ENCODE data around the gene RAB11FIP5. TPM values are rescaled to one million over a fixed set of nuclear protein-coding genes. Genes with fewer than 3 reads are reported as not detected.
"Not testable (repeated sequence)": the region's sequence is repeated elsewhere in the genome, so short reads cannot be mapped to it uniquely, and the experiment has no call there.

Gene RAB11FIP5
- total RNA-seq, 1 donor from 2014 or later: 10.7 TPM

DNA sequence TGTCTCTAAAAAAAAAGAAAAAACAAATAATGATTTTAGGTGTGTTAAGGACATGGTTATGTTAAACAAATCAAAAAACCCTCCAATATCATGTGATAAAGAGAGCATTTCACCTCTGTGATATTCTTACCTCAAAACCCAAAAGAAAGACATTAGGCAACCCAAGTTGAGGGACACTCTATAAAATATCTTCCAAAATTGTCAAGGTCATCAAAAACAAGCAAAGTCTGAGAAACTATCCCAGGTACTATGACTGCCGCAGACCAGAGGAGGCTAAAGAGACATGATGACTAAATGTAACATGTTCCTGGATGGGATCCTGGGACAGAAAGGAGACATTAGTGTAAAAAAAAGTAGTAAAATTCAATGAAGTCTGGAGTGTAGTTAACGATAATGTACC is 45.7 kb downstream of the RAB11FIP5 start:
- H3K36me3 Mint-ChIP-seq (ENCODE audit: low read depth): no peaks in the 10 kb centered on the region
- intact Hi-C loops (cut with micrococcal nuclease): no loop called here
- H3K4me1 Mint-ChIP-seq (ENCODE audit: low read depth): peaks cover 36% of the 10 kb centered on the region
- no peak overlapping the region for H3K27ac Mint-ChIP-seq
- H3K27me3 Mint-ChIP-seq (ENCODE audit: low read depth): peaks cover 7% of the 10 kb centered on the region
- no peaks in the 10 kb centered on the region for H3K9me3 Mint-ChIP-seq
- H3K4me3 Mint-ChIP-seq (ENCODE audit: low read depth): no peak overlapping the region
- no peak for DNase-seq (ENCODE audit: low spot score)

DNA sequence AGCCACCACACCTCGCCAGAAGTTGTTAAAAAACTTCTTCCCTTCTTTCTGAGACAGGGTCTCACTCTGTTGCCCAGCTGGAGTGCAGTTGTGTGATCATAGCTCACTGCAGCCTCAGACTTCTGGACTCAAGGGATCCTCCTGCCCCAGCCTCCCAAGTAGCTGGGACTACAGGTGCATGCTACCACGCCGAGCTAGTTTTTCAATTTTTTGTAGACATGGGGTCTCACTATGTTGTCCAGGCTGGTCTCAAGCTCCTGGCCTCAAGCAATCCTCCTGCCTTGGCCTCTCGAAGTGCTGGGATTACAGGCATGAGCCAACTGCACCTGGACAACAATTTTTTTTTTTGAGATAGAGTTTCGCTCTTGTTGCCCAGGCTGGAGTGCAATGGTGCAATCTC is 47.7 kb downstream of the RAB11FIP5 start:
- peaks cover 34% of the 10 kb centered on the region for H3K4me1 Mint-ChIP-seq (ENCODE audit: low read depth)
- DNase-seq (ENCODE audit: low spot score); H3K36me3 Mint-ChIP-seq (ENCODE audit: low read depth); H3K27me3 Mint-ChIP-seq (ENCODE audit: low read depth); H3K9me3 Mint-ChIP-seq; intact Hi-C loops (cut with micrococcal nuclease); H3K4me3 Mint-ChIP-seq (ENCODE audit: low read depth); H3K27ac Mint-ChIP-seq: not testable (repeated sequence)

DNA sequence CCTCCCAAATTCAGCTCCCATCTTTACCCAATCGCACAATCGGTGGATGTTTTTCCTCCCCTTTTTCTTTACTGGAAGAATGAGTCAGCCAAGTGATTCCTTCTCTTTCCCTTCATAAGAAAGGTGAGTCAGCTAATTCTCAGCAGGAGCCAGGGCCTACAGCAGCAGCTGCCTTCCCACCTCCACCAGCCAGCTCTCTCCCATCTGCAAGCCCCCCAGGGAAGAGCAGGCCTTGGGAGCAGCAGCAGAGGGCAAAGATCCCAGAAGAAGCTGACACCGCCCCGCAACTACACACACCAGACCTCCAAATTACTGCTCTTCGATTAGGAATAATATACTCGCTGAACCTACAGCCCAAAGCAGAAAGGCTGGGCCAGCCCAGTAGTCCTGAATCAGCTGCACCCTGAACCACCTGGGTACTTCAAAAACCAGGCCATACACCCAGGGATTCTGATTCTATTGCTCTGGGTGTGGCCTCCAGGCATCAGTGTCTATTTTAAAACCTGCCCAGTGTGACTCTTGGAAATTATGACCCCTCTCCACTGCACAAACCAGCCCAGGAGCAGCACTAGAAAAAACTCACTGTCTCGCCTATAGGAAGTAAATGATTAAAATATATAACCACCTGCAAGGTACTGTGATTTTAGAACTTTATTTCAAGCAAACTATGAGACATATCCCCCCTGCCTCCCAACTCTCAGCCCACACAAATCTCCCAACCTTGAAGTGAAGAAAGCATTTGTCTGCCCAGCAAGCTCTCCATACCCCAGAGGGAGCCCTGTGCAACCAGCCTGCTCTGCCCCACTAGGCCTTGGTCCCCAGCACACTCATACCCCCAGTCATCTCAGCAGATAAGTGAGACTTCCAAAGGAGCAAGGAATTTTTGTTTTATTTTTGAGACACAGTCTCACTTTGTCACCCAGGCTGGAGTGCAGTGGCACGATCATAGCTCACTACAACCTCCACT is 48.6 kb downstream of the RAB11FIP5 start:
- intact Hi-C loops (cut with micrococcal nuclease): no loop called here
- Mint-ChIP-seq H3K27me3 (ENCODE audit: low read depth) (peaks cover 5% of the 10 kb centered on the region), H3K4me3 (ENCODE audit: low read depth) (no peak overlapping the region), H3K4me1 (ENCODE audit: low read depth) (peaks cover 25% of the 10 kb centered on the region), H3K36me3 (ENCODE audit: low read depth) (no peaks in the 10 kb centered on the region), H3K9me3 (no peaks in the 10 kb centered on the region), H3K27ac (no peak overlapping the region)
- DNase-seq (ENCODE audit: low spot score): no peak

DNA sequence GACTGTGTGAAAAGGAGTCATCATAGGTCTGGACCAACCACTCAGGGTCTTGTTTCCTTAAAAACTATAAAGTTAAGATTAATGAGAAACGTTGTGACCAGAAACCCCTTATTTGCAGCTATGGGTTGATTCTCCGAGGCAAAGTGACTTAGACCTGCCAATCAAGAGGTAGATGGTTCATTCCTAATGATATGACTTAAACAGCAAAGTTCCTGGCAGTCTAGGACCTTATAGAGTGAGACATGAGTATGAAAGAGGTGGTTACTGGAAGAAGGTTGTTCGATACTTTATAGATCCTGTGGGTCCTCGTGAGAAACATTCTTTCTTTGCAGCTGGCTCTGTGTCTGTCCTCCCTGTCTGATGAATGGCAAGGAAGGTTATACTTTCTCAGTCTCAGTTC is 49.3 kb downstream of the RAB11FIP5 start:
- no peak overlapping the region for H3K27ac Mint-ChIP-seq
- no peaks in the 10 kb centered on the region for H3K9me3 Mint-ChIP-seq
- no peak for DNase-seq (ENCODE audit: low spot score)
- intact Hi-C loops (cut with micrococcal nuclease): no loop called here
- H3K27me3 Mint-ChIP-seq (ENCODE audit: low read depth): peaks cover under 1% of the 10 kb centered on the region
- H3K4me1 Mint-ChIP-seq (ENCODE audit: low read depth): peaks cover 20% of the 10 kb centered on the region
- H3K4me3 Mint-ChIP-seq (ENCODE audit: low read depth): no peak overlapping the region
- H3K36me3 Mint-ChIP-seq (ENCODE audit: low read depth): no peaks in the 10 kb centered on the region

DNA sequence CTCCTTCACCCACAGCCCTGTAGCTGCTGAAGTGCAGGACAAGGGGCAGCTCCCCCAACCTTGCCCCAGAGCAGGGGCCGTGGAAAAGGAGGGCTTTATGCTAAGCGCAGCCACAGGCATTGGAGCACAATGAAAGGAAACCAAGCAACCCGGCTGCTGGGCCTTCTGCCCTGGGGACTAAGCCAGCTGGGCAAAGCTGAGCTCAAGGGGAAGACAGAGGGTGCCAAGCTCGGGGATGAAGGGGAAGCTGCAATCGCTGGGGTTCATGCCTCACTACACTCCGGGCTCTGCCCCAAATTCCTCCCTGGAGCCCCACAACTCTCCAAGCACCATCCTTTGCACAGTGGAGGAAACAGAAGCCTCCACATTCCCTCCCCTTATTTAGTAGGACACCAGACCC is 53.6 kb downstream of the RAB11FIP5 start:
- Mint-ChIP-seq H3K27me3 (ENCODE audit: low read depth) (no peaks in the 10 kb centered on the region), H3K4me1 (ENCODE audit: low read depth) (peaks cover 9% of the 10 kb centered on the region), H3K27ac (no peak overlapping the region), H3K4me3 (ENCODE audit: low read depth) (no peak overlapping the region), H3K9me3 (peaks cover 8% of the 10 kb centered on the region), H3K36me3 (ENCODE audit: low read depth) (peaks cover 18% of the 10 kb centered on the region)
- intact Hi-C loops (cut with micrococcal nuclease): no loop called here
- no peak for DNase-seq (ENCODE audit: low spot score)

DNA sequence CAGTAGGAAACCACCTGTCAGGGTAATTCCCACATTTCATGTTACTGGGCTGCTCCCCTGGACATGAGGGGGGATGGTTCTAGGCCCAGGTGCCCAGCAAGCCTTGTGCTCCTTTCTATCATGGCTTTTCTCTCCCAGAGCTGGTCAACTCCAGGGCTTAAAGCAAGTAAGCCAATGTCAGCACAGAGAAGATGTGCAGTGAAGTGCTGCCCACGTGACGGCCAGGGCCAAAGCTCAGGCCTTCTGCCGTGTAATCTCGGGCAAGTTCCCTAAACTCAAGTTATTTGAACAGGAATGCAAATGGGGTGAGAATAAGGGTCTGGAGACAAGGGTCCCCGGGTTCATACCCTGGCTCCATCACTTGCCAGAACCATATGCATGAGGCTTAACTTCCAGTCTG is 57.8 kb downstream of the RAB11FIP5 start:
- Mint-ChIP-seq H3K27ac (no peak overlapping the region), H3K9me3 (peaks cover 8% of the 10 kb centered on the region), H3K36me3 (ENCODE audit: low read depth) (peaks cover 18% of the 10 kb centered on the region), H3K27me3 (ENCODE audit: low read depth) (no peaks in the 10 kb centered on the region), H3K4me1 (ENCODE audit: low read depth) (no peaks in the 10 kb centered on the region), H3K4me3 (ENCODE audit: low read depth) (no peak overlapping the region)
- no peak for DNase-seq (ENCODE audit: low spot score)
- intact Hi-C loops (cut with micrococcal nuclease): no loop called here

DNA sequence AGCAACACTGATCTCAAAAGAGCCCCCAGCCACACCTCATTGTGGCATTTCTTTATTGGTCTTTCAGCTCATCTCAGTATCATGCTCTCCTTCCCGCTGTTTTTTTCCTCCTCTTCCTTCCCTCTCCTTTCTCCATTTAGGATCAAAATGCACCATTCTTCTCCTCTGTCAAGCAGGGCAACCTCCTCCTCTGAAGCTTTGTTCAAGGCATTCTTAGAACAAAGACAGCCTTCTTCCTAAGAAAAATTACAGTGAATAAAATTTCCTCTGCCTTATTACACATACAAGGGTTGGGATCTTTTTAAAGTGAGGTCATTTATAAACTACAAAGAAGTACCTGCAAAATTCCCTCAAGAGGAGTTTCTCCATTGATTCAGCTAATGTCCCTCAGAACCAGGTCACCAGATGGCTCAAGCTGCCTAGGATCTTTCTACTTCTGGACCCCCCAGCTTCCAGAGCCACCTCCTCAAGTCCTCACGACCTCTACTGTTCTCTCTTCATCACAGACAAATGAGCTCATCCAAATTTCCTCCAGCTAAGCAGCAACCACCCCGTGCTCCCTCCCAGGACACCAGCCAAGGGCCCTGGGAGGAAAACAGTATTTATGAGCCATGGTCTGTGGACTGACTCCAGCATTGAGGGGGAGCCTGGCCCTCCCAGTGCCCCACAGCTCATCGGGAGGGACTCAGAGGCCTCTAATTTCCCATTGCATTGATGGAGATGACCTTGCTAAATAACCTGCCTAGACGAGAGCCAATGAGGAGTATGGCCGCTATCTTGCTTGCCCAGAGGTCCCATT is 59.2 kb downstream of the RAB11FIP5 start:
- Mint-ChIP-seq H3K27me3 (ENCODE audit: low read depth) (no peaks in the 10 kb centered on the region), H3K9me3 (peaks cover 8% of the 10 kb centered on the region), H3K4me1 (ENCODE audit: low read depth) (no peaks in the 10 kb centered on the region), H3K27ac (no peak overlapping the region), H3K36me3 (ENCODE audit: low read depth) (peaks cover 18% of the 10 kb centered on the region), H3K4me3 (ENCODE audit: low read depth) (no peak overlapping the region)
- intact Hi-C loops (cut with micrococcal nuclease): no loop called here
- no peak for DNase-seq (ENCODE audit: low spot score)

DNA sequence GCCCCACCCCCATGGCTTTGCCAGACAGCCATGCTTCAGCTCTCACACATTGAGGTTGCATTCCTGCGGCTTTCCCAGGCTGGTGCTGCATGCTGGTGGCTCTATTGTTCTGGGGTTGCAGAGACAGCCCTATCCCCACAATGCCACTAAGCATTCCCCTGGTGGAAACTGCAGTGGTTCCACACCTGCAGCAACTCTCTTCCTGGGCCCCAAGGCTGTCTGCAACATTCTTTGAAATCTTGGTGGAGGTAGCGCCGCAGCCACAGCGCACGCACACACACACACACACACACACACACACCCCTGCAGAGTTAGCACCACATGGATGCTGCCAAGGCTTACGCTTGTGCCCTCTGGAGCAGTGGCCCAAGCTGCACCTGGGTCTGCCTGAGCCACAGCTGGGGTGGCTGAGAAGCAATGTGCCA is 62.6 kb downstream of the RAB11FIP5 start:
- no peaks in the 10 kb centered on the region for H3K4me1 Mint-ChIP-seq (ENCODE audit: low read depth)
- H3K4me3 Mint-ChIP-seq (ENCODE audit: low read depth): no peak overlapping the region
- no peaks in the 10 kb centered on the region for H3K27me3 Mint-ChIP-seq (ENCODE audit: low read depth)
- DNase-seq (ENCODE audit: low spot score): no peak
- H3K9me3 Mint-ChIP-seq: no peaks in the 10 kb centered on the region
- no peak overlapping the region for H3K27ac Mint-ChIP-seq
- intact Hi-C loops (cut with micrococcal nuclease): no loop called here
- peaks cover 3% of the 10 kb centered on the region for H3K36me3 Mint-ChIP-seq (ENCODE audit: low read depth)

DNA sequence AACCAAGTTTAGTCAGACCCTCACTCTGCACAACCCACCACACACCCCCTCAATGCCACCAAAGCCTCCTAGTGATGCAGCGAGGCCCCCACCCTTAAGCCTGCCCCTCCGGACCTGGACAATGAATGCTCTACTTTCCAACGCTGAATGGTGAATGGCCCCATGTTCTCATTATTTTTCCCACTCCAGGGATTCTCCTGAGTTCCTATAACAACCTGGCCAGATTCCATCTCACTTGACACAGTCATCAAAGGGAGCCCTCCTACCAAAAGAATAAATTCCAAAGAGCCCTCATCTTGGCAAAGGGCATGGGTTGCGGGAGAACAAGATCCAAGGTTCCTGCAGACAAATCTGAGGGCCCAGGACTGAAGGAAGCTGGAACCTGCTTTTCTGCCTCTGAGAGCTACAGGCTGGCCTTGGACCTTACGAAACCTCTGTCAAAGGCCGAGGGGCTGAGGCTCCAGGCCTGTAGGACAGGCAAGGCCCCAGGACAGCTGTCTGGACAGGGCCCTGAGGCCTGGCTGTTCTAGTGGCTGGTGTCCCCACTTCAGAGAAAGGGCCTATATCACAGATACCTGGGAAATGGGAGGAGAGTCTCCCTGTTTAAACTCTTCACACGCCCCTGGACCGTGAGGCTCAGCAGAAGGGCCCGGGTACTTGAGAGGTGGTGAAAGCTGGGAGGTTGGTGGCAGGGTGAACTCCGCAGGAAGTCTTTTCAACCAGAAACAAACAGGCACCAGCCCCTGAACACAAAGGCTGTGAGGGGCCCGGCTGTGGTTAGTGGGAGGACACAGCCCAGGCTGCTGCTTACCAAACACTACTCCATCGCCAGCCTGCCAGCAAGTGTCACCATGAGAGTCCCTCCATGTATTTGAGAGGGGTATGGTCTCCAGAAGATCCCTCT is 68.6 kb downstream of the RAB11FIP5 start:
- Mint-ChIP-seq H3K27me3 (ENCODE audit: low read depth) (no peaks in the 10 kb centered on the region), H3K4me1 (ENCODE audit: low read depth) (no peaks in the 10 kb centered on the region), H3K9me3 (no peaks in the 10 kb centered on the region), H3K27ac (no peak overlapping the region), H3K36me3 (ENCODE audit: low read depth) (no peaks in the 10 kb centered on the region), H3K4me3 (ENCODE audit: low read depth) (no peak overlapping the region)
- intact Hi-C loops (cut with micrococcal nuclease): no loop called here
- no peak for DNase-seq (ENCODE audit: low spot score)

DNA sequence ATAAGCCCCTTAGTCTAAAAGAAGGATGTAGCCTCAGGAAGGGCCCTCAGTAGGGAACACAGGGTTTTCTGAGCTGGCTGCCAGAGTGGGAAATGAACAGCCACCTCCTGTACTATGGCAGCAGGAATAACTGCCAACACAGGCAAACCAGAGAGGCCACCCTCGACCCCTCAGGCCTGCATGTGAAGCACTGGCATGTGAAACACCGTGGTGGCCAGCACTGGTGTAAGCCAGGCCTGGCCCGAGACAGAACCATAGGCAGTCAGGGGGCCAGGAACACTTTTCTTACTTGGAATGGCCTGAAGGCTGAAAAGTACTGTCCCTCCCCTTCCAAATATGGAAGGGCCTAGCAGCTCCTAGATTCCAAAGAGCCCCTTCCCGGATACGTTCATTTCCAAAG is 69.5 kb downstream of the RAB11FIP5 start:
- H3K27me3 Mint-ChIP-seq (ENCODE audit: low read depth): no peaks in the 10 kb centered on the region
- no peak for DNase-seq (ENCODE audit: low spot score)
- no peak overlapping the region for H3K4me3 Mint-ChIP-seq (ENCODE audit: low read depth)
- no peaks in the 10 kb centered on the region for H3K9me3 Mint-ChIP-seq
- H3K27ac Mint-ChIP-seq: no peak overlapping the region
- intact Hi-C loops (cut with micrococcal nuclease): no loop called here
- H3K36me3 Mint-ChIP-seq (ENCODE audit: low read depth): no peaks in the 10 kb centered on the region
- no peaks in the 10 kb centered on the region for H3K4me1 Mint-ChIP-seq (ENCODE audit: low read depth)

DNA sequence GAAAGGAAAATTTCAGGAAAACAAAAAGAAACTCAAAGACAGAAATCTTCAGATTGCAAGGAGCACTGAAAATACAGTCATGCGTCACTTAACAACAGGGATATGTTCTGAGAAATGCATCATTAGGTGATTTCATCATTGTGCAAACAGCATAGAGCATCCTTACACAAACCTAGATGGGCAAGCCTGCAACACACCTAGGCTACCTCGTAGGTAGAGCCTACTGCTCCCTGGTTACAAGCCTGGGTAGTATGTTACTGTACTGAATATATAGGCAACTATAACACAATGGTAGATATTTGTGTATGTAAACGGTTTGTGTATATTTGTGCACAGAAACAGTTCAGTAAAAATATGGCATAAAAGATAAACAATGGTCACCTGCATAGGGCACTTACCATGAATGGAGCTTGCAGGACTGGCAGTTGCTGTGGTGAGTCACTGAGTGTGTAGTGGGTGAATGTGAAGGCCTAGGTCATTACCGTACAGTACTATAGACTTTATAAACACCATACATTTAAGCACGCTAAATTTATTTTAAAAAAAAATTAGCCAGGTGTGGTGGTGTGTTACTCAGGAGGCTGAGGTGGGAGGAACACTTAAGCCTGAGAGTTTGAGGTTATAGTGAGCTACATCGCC is 74.7 kb downstream of the RAB11FIP5 start:
- intact Hi-C loops (cut with micrococcal nuclease): no loop called here
- no peak for DNase-seq (ENCODE audit: low spot score)
- no peaks in the 10 kb centered on the region for H3K36me3 Mint-ChIP-seq (ENCODE audit: low read depth)
- H3K27me3 Mint-ChIP-seq (ENCODE audit: low read depth): no peaks in the 10 kb centered on the region
- no peak overlapping the region for H3K4me3 Mint-ChIP-seq (ENCODE audit: low read depth)
- H3K9me3 Mint-ChIP-seq: no peaks in the 10 kb centered on the region
- no peaks in the 10 kb centered on the region for H3K4me1 Mint-ChIP-seq (ENCODE audit: low read depth)
- H3K27ac Mint-ChIP-seq: no peak overlapping the region

DNA sequence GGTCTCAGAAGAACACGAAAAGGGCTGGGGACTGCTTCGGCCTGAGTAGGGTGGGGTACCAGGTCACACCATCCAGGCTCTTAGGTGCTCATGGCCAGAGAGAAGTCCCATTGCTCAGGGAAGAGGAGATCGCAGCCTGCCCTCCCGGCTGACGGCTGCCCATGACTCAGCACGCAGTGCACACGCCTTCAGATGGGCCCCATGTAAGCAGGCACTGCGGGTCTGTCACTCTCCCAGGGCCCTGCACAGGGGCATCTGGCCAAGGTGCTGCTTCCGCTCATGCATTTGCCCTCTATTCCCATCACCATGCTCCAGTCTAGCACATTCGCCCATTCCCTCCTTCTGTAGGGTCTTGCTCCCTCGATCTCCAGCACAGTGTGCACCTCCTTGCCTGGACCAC is 76.0 kb downstream of the RAB11FIP5 start:
- Mint-ChIP-seq H3K9me3 (no peaks in the 10 kb centered on the region), H3K27ac (no peak overlapping the region), H3K4me3 (ENCODE audit: low read depth) (no peak overlapping the region), H3K27me3 (ENCODE audit: low read depth) (no peaks in the 10 kb centered on the region), H3K4me1 (ENCODE audit: low read depth) (no peaks in the 10 kb centered on the region), H3K36me3 (ENCODE audit: low read depth) (no peaks in the 10 kb centered on the region)
- no peak for DNase-seq (ENCODE audit: low spot score)
- intact Hi-C loops (cut with micrococcal nuclease): no loop called here

Data from activated T-helper 2 cell treated with anti-CD3 and anti-CD28 coated beads, Interferon-gamma antibody, Interleukin-2, Interleukin-4, amounts not matched to agents 10 μg/mL and 5 μg/mL and 100 μg/mL, durations not matched to agents 14 hours and 24 hours and 36 hours (primary cell).